Measurements from ENCODE around the gene CMTM2. TPM values are rescaled to one million over a fixed set of nuclear protein-coding genes. Genes with fewer than 3 reads are reported as not detected.

The CMTM2 gene
- total RNA-seq, 4 donors from 2014 or later = 0.67 to 1.1 TPM; not detected in 2

DNA sequence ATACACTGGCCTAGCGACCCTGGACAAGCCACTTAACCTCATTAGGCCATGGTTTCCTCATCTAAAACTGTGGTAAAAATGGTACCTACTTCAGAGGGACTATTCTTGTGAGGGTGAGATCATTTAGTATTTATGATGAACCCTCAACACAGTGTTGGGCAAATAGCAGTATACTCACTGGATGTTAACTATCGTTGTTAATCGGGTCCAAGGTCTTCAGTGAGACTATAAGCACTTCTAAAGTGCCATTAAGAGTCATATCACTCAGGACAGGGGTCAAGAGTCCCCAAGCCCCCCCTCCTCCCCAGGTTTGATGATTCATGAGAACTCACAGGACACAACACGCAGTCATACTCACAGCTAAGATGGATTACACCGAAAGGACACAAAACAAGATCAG, 40.4 kb upstream of the CMTM2 start:
- intact Hi-C loops (cut with DNase I) = no loop called here
- peaks cover 4 to 18% of the 10 kb centered on the region in 2 donors for H3K4me1 ChIP-seq
- peaks cover 0 to 12% of the 10 kb centered on the region in 2 donors for H3K36me3 ChIP-seq
- H3K27me3 ChIP-seq = no peaks in the 10 kb centered on the region
- no peaks in the 10 kb centered on the region for H3K9me3 ChIP-seq
- no peak overlapping the region for H3K4me3 ChIP-seq (replicated peaks in 1 of 3)
- no peak overlapping the region for H3K27ac ChIP-seq
- no peak for TF ChIP-seq POLR2A (IDR thresholded peaks at IDR 0.05)
- TF ChIP-seq, protein P1, sequence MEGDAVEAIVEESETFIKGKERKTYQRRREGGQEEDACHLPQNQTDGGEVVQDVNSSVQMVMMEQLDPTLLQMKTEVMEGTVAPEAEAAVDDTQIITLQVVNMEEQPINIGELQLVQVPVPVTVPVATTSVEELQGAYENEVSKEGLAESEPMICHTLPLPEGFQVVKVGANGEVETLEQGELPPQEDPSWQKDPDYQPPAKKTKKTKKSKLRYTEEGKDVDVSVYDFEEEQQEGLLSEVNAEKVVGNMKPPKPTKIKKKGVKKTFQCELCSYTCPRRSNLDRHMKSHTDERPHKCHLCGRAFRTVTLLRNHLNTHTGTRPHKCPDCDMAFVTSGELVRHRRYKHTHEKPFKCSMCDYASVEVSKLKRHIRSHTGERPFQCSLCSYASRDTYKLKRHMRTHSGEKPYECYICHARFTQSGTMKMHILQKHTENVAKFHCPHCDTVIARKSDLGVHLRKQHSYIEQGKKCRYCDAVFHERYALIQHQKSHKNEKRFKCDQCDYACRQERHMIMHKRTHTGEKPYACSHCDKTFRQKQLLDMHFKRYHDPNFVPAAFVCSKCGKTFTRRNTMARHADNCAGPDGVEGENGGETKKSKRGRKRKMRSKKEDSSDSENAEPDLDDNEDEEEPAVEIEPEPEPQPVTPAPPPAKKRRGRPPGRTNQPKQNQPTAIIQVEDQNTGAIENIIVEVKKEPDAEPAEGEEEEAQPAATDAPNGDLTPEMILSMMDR (IDR thresholded peaks at IDR 0.05) = no peak
- WGBS, 2 donors = 56 to 76% methylated on average over 5 of the region's 5 CpGs
- no peak for DNase-seq

DNA sequence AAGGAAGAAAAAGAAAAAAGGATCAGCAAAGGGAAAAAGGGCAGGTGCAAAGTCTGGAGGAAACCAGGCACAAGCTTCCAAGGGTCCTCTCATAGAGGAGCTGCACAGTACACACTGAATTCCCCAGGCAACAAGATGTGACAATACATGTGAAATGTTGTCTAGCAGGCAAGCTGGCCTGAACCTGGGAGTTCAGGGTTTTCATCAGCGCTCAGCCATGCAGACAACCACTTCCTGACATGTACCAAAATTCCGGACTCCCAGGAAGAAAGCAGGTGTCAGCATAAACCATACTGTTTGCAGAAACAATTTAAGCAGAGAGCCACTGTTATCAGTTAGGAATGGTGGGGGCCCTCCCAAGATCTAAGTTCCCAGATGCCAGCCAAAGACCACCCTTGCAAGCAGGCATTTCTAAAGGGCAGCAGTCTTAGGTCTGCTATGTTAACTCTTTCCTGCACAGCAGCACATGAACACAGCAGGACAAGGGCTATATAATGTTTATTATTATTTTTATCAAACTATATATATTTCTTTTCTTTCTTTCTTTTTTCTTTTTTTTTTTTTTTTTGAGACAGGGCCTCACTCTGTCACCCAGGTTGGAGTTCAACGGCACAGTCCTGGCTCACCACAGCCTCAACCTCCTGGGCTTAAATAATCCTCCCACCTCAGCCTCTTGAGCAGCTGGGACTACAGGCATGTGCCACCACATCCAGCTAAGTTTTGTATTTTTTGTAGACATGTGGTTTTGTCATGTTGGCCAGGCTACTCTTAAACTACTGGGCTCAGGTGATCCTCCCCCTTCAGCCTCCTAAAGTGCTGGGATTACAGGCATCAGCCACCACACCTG, 39.4 kb upstream of the CMTM2 start:
- intact Hi-C loops (cut with DNase I) = no loop called here
- 46 to 63% methylated on average over 3 of the region's 3 CpGs for WGBS, 2 donors
- Histone ChIP-seq H3K27ac (peak overlapping the region in 1 of 3 donors; percentile 22), H3K27me3 (no peaks in the 10 kb centered on the region), H3K9me3 (no peaks in the 10 kb centered on the region), H3K4me1 (peaks cover 12 to 28% of the 10 kb centered on the region in 2 donors), H3K4me3 (replicated peaks in 1 of 3) (no peak overlapping the region), H3K36me3 (peaks cover 0 to 12% of the 10 kb centered on the region in 2 donors)
- TF ChIP-seq, protein P1 (IDR thresholded peaks at IDR 0.05) = no peak
- TF ChIP-seq POLR2A (IDR thresholded peaks at IDR 0.05) = no peak
- peak; percentile 60 to 74 for DNase-seq

DNA sequence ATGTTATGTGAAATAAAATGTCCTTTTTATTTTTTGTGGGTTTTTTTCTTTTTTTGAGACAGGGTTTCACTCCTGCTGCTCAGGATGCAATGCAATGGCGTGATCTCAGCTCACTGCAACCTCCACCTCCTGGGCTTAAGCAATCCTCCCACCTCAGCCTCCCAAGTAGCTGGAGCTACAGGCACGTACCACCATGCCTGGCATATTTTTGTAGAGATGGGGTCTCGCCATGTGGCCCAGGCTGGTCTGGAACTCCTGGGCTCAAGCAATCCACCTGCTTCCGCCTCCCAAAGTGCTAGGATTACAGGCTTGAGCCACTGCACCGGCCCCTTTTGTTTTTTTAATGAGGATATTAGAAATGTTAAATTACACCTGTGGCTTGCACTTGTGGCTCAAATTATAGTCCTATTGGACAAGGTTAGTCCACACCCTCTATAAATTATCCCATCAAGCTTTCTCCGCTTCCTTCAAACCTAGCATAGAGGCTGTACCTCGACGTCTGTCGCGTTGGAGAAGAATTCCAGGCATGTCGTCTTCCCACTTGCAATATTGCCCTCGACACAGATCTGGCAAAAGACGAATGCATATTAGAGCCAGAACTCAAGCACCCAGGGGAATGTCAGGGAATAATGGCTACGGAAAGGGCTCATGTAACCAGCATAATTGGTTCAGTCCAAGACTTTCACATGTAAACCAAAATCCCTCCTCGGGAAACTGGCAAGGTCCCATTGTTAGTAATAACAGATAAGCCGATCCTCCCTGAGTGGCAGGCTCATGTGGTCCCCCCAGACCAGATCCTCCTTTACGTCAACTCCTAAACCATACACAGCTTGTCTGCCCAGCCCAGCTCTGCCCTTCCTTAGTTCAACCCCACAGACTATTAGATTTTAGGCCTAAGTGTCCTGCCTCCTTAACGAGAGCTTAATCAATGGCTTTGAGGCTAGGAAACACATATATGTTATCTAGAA, 37.6 kb upstream of the CMTM2 start:
- no peaks in the 10 kb centered on the region for H3K9me3 ChIP-seq
- H3K4me3 ChIP-seq (replicated peaks in 1 of 3) = no peak overlapping the region
- DNase-seq = no peak
- H3K27ac ChIP-seq = no peak overlapping the region
- peaks cover 0 to 2% of the 10 kb centered on the region in 2 donors for H3K36me3 ChIP-seq
- intact Hi-C loops (cut with DNase I) = no loop called here
- TF ChIP-seq, protein P1 (IDR thresholded peaks at IDR 0.05) = no peak
- no peak for TF ChIP-seq POLR2A (IDR thresholded peaks at IDR 0.05)
- WGBS, 2 donors = 76 to 89% methylated on average over 18 of the region's 18 CpGs
- H3K27me3 ChIP-seq = no peaks in the 10 kb centered on the region
- peaks cover 12 to 28% of the 10 kb centered on the region in 2 donors for H3K4me1 ChIP-seq

DNA sequence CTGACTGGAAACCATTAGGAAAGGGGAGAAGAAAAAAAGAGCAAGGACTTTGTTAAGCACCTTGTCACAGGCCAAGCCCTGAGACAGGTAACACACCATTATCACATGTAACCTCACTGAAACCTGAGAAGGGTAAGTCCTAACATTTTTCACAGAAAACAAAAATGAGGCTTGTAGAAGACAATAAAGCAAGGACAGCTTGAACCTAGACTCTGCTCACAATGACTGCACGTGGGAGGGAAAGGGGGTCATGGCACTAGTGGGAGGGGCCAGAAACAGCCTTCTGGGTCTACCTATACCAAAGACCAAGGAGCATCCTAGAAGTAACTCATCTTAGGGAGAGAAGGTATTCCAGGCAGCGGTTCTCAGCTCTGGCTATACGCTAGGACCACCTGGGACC, 36.9 kb upstream of the CMTM2 start:
- Histone ChIP-seq H3K4me1 (peaks cover 12 to 29% of the 10 kb centered on the region in 2 donors), H3K9me3 (no peaks in the 10 kb centered on the region), H3K27ac (peak overlapping the region in 1 of 3 donors; percentile 3), H3K36me3 (no peaks in the 10 kb centered on the region), H3K4me3 (replicated peaks in 1 of 3) (no peak overlapping the region), H3K27me3 (no peaks in the 10 kb centered on the region)
- intact Hi-C loops (cut with DNase I) = no loop called here
- TF ChIP-seq, protein P1 (IDR thresholded peaks at IDR 0.05) = no peak
- no peak for DNase-seq
- 90 to 96% methylated on average over 3 of the region's 3 CpGs for WGBS, 2 donors
